ENCODE data around the gene L3MBTL4. TPM values are rescaled to one million over a fixed set of nuclear protein-coding genes. Genes with fewer than 3 reads are reported as not detected.

Gene L3MBTL4
- total RNA-seq, 1 donor from 2014 or later, result 0.59 TPM

GRCh38 chr18:5961097-5961827, 453.4 kb downstream of the L3MBTL4 start:
- no peak overlapping the region for H3K27ac Mint-ChIP-seq (ENCODE audit: unreplicated experiment)
- no peaks in the 10 kb centered on the region for H3K9me3 Mint-ChIP-seq (ENCODE audit: unreplicated experiment)
- H3K36me3 Mint-ChIP-seq (ENCODE audit: unreplicated experiment), result no peaks in the 10 kb centered on the region
- H3K4me3 Mint-ChIP-seq (ENCODE audit: unreplicated experiment), result no peak overlapping the region
- H3K4me1 Mint-ChIP-seq (ENCODE audit: unreplicated experiment), result no peaks in the 10 kb centered on the region
- H3K27me3 Mint-ChIP-seq (ENCODE audit: unreplicated experiment), result peaks cover 2% of the 10 kb centered on the region
- peak; percentile 57 for DNase-seq (ENCODE audit: extremely low spot score, unreplicated experiment)
- no peak for TF ChIP-seq CTCF (IDR thresholded peaks at IDR 0.05)

- Mint-ChIP-seq H3K27ac (ENCODE audit: unreplicated experiment) (no peak overlapping the region), H3K27me3 (ENCODE audit: unreplicated experiment) (no peaks in the 10 kb centered on the region), H3K36me3 (ENCODE audit: unreplicated experiment) (no peaks in the 10 kb centered on the region), H3K9me3 (ENCODE audit: unreplicated experiment) (no peaks in the 10 kb centered on the region), H3K4me3 (ENCODE audit: unreplicated experiment) (no peak overlapping the region), H3K4me1 (ENCODE audit: unreplicated experiment) (no peaks in the 10 kb centered on the region)
- TF ChIP-seq CTCF (IDR thresholded peaks at IDR 0.05), result no peak
- no peak for DNase-seq (ENCODE audit: extremely low spot score, unreplicated experiment)
Measured at GRCh38 chr18:5958822-5959221, 455.9 kb downstream of the L3MBTL4 start.

DNA sequence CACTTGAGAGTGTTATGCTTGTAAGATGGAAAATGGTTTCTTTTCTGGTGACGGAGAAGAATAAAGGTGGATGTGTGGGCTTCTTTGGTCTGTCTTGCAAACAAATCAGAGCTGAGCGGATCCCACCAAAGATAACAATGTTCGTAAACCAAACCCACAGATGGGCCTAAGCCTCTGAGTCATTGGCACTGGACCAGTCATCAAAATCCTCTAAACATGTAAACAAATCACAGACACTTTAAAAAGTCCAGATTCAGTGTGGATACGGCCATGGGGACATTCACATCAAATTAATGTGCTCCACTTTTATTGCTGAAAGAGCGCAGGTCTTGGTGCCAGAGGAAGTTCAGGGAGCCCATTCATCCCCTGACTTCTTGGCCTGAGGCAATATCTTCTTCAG, 458.9 kb downstream of the L3MBTL4 start:
- Mint-ChIP-seq H3K9me3 (ENCODE audit: unreplicated experiment) (no peaks in the 10 kb centered on the region), H3K27ac (ENCODE audit: unreplicated experiment) (no peak overlapping the region), H3K4me1 (ENCODE audit: unreplicated experiment) (no peaks in the 10 kb centered on the region), H3K27me3 (ENCODE audit: unreplicated experiment) (peaks cover 15% of the 10 kb centered on the region), H3K36me3 (ENCODE audit: unreplicated experiment) (no peaks in the 10 kb centered on the region), H3K4me3 (ENCODE audit: unreplicated experiment) (no peak overlapping the region)
- no peak for DNase-seq (ENCODE audit: extremely low spot score, unreplicated experiment)
- no peak for TF ChIP-seq CTCF (IDR thresholded peaks at IDR 0.05)

DNA sequence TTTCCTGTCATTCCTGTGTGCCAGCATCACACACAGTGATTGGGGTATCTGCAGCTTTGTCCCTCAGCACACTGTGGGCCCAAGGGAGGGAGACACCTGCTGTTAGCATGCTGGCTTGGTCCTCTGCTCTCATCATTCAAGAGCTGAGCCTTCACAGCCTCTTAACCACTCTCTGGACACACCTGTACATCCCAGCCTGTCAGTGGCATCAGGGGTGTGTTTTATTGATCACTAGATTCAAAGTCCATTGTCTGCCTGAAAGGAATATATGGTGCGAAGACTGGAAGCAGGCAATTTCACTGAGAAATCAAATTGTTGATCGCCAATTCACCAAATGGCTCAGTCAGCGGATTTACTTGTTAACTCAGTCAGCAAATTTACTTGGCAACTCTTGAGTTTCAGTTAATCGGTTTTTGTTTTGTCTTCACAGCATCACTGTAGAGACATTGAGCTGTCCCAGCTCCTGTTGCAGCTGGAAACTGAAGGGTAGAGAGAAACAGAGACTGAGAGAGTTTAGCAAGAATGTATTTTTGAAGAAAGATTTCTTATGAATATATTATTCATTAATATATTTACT, 463.1 kb downstream of the L3MBTL4 start:
- Mint-ChIP-seq H3K27me3 (ENCODE audit: unreplicated experiment) (peaks cover 17% of the 10 kb centered on the region), H3K4me3 (ENCODE audit: unreplicated experiment) (no peak overlapping the region)

More for the DNA sequence above, 463.1 kb downstream of the L3MBTL4 start:
- no peak for TF ChIP-seq CTCF (IDR thresholded peaks at IDR 0.05)
- Mint-ChIP-seq H3K4me1 (ENCODE audit: unreplicated experiment) (peaks cover 3% of the 10 kb centered on the region), H3K27ac (ENCODE audit: unreplicated experiment) (no peak overlapping the region), H3K9me3 (ENCODE audit: unreplicated experiment) (no peaks in the 10 kb centered on the region), H3K36me3 (ENCODE audit: unreplicated experiment) (no peaks in the 10 kb centered on the region)
- DNase-seq (ENCODE audit: extremely low spot score, unreplicated experiment), result no peak
